Erythroblast (primary cell): ENCODE measurements around the gene ZRSR2.
"Not testable (repeated sequence)": the region's sequence is repeated elsewhere in the genome, so short reads cannot be mapped to it uniquely, and the experiment has no call there.

Experiments
- GATA1 ChIP-seq: IDR thresholded peaks from 2 replicates; pipeline ENCODE4 v1.6.1; 2011; ENCODE audit warnings: low read depth, mild to moderate bottlenecking, control low read depth, low read length, moderate library complexity
- POLR2A ChIP-seq: IDR thresholded peaks from 2 replicates; pipeline ENCODE4 v1.6.1; 2011; ENCODE audit warnings: mild to moderate bottlenecking, low read length

GRCh38 chrX:15759886-15760285, 30.4 kb upstream of the ZRSR2 start:
- not testable (repeated sequence) for TF ChIP-seq POLR2A, GATA1
